C1 segment of cervical spinal cord (tissue), 14 donors: ENCODE data around the gene ERCC2.

Source experiments
- DNase-seq, 14 donors: peaks; one replicate each; lab custom pipeline; 2025; lab: John Stamatoyannopoulos, UW

ERCC2 gene

GRCh38 chr19:45355910-45356309 is 14.5 kb downstream of the ERCC2 start:
- no peak for DNase-seq

- DNase-seq = no peak
These were observed 15.0 kb downstream of the ERCC2 start for GRCh38 chr19:45355402-45355801.

GRCh38 chr19:45354241-45354842 is 16.0 kb downstream of the ERCC2 start:
- DNase-seq = no peak

GRCh38 chr19:45352914-45353796 is 17.2 kb downstream of the ERCC2 start:
- no peak for DNase-seq

GRCh38 chr19:45352471-45352870 is 17.9 kb downstream of the ERCC2 start:
- DNase-seq = no peak

- DNase-seq = no peak
These were observed 18.3 kb downstream of the ERCC2 start for GRCh38 chr19:45352062-45352461.

- no peak for DNase-seq
These were observed 18.9 kb downstream of the ERCC2 start for GRCh38 chr19:45351401-45351952.

GRCh38 chr19:45350477-45351058 is 19.8 kb downstream of the ERCC2 start:
- no peak for DNase-seq

- no peak for DNase-seq
These were observed 20.9 kb downstream of the ERCC2 start for GRCh38 chr19:45349430-45349941.

- no peak for DNase-seq
These were observed 21.3 kb downstream of the ERCC2 start for GRCh38 chr19:45349126-45349415.

GRCh38 chr19:45348367-45349125 is 21.8 kb downstream of the ERCC2 start:
- DNase-seq = no peak

GRCh38 chr19:45347570-45348366 is 22.6 kb downstream of the ERCC2 start:
- no peak for DNase-seq

GRCh38 chr19:45346449-45346848 is 23.9 kb downstream of the ERCC2 start:
- DNase-seq = no peak

GRCh38 chr19:45345506-45345860 is 24.9 kb downstream of the ERCC2 start:
- no peak for DNase-seq

GRCh38 chr19:45344621-45345505 is 25.5 kb downstream of the ERCC2 start:
- no peak for DNase-seq

GRCh38 chr19:45342911-45343310 is 27.5 kb downstream of the ERCC2 start:
- DNase-seq = no peak

- no peak for DNase-seq
These were observed 29.4 kb downstream of the ERCC2 start for GRCh38 chr19:45340899-45341453.

- DNase-seq = no peak
These were observed 30.0 kb downstream of the ERCC2 start, which contains the start of gene KLC3 for GRCh38 chr19:45340232-45340898. TSS of gene KLC3 (plus strand) at chr19:45340750. CDS start at chr19:45345542, 4,792 bp downstream.

- no peak for DNase-seq
These were observed 30.7 kb downstream of the ERCC2 start for GRCh38 chr19:45339629-45340028.
